Naive thymus-derived CD4-positive, alpha-beta T cell (primary cell): ENCODE data around the gene MRC2. TPM values are rescaled to one million over a fixed set of nuclear protein-coding genes. Genes with fewer than 3 reads are reported as not detected.

Source experiments
- ATAC-seq: fragments of 150-1000 bp; cut with Tn5 transposase; 2 replicates; pipeline ENCODE4 v1.10.0; 2021; ENCODE audit warnings: mild to moderate bottlenecking, moderate library complexity
- CTCF ChIA-PET: fragments of 350-600 bp; sonication (Branson Sonifier 250); formaldehyde crosslinking; loops from one replicate; lab custom pipeline; 2021; ENCODE audit warnings: antibody characterized with exemption; lab: Charles Lee
- POLR2A ChIA-PET: fragments of 350-600 bp; sonication (Branson Sonifier 250); formaldehyde crosslinking; loops from one replicate; lab custom pipeline; 2021; ENCODE audit warnings: antibody characterized with exemption, inconsistent platforms; lab: Charles Lee
- DNase-seq, 9 donors: peaks; one replicate each; pipeline versions ENCODE4 v3.0.0 to v3.0.0-alpha.2; 2020 to 2022; ENCODE audit warnings: mixed read lengths in 1 of 9
- H3K27ac ChIP-seq: one replicate; pipeline ENCODE4 v1.7.0; 2013; ENCODE audit warnings: mild to moderate bottlenecking, low read depth, low read length, moderate library complexity
- H3K27me3 ChIP-seq, 2 donors: one replicate each; pipeline ENCODE4 v1.7.0; 2013; ENCODE audit warnings: low read length in 2 of 2, mild to moderate bottlenecking in 2 of 2, moderate library complexity in 2 of 2; ENCODE audit not compliant: control insufficient read depth in 2 of 2, insufficient read depth in 2 of 2
- H3K36me3 ChIP-seq, 3 experiments: 1 replicate in 2 of 3; 2 replicates in 1 of 3; pipeline ENCODE4 v1.7.0; 2013; ENCODE audit warnings: low read length in 3 of 3, mild to moderate bottlenecking in 3 of 3, moderate library complexity in 1 of 3; ENCODE audit not compliant: insufficient read depth in 3 of 3, control insufficient read depth in 2 of 3
- H3K4me1 ChIP-seq, 2 donors: one replicate each; pipeline ENCODE4 v1.7.0; 2013; ENCODE audit warnings: low read length in 2 of 2, mild to moderate bottlenecking in 2 of 2, moderate library complexity in 1 of 2; ENCODE audit not compliant: control insufficient read depth in 2 of 2, insufficient read depth in 2 of 2
- H3K4me3 ChIP-seq: 2 replicates; pipeline ENCODE4 v1.7.0; 2013; ENCODE audit warnings: mild to moderate bottlenecking, low read length
- H3K9me3 ChIP-seq, 3 experiments: 1 replicate in 2 of 3; 2 replicates in 1 of 3; pipeline ENCODE4 v1.7.0; 2013; ENCODE audit warnings: low read length in 3 of 3; ENCODE audit not compliant: control insufficient read depth in 2 of 3
- H3K27ac Mint-ChIP-seq, 9 donors: one replicate each; pipeline ENCODE4 v1.8.0; 2020 to 2022; ENCODE audit warnings: mixed read lengths in 9 of 9, mild to moderate bottlenecking in 8 of 9, moderate library complexity in 5 of 9, inconsistent platforms in 2 of 9
- H3K27me3 Mint-ChIP-seq, 5 donors: one replicate each; pipeline ENCODE4 v1.8.0; 2021 to 2022; ENCODE audit warnings: mixed read lengths in 5 of 5, mild to moderate bottlenecking in 1 of 5
- H3K36me3 Mint-ChIP-seq, 5 donors: one replicate each; pipeline ENCODE4 v1.8.0; 2020 to 2022; ENCODE audit warnings: mixed read lengths in 5 of 5, mild to moderate bottlenecking in 3 of 5, inconsistent platforms in 1 of 5
- H3K4me1 Mint-ChIP-seq, 7 donors: one replicate each; pipeline ENCODE4 v1.8.0; 2020 to 2022; ENCODE audit warnings: mixed read lengths in 7 of 7, mild to moderate bottlenecking in 3 of 7, inconsistent platforms in 1 of 7
- H3K4me3 Mint-ChIP-seq, 10 donors: one replicate each; pipeline ENCODE4 v1.8.0; 2020 to 2022; ENCODE audit warnings: mild to moderate bottlenecking in 10 of 10, mixed read lengths in 10 of 10, moderate library complexity in 6 of 10, inconsistent platforms in 2 of 10
- H3K9me3 Mint-ChIP-seq, 11 donors: one replicate each; pipeline ENCODE4 v1.8.0; 2020 to 2022; ENCODE audit warnings: mixed read lengths in 11 of 11, mild to moderate bottlenecking in 4 of 11, inconsistent platforms in 1 of 11, moderate library complexity in 1 of 11
- intact Hi-C, 2 donors: fragments of 100-400 bp; cut with micrococcal nuclease; formaldehyde crosslinking; loops; one replicate each; pipeline ENCODE4 v1.15.1; 2023
- polyA plus RNA-seq, 2 donors: library from polyadenylated mRNA; unstranded; fragments of 300-500 nt; fragmentation: Illumina TruSeq; gene quantifications; one replicate each; pipeline ENCODE4 v1.2.3, GENCODE V29; 2021
- total RNA-seq, 6 experiments: library from RNA in 5 of 6; stranded (reverse) in 5 of 6; gene quantifications; 1 replicate in 5 of 6; 2 replicates in 1 of 6; pipeline ENCODE4 v1.2.3 and lab custom pipeline; 2021 to 2026

Gene MRC2
- total and polyA plus RNA-seq, 7 experiments from 2014 or later, result 0.11 to 3.4 (median 2.2) TPM

DNA sequence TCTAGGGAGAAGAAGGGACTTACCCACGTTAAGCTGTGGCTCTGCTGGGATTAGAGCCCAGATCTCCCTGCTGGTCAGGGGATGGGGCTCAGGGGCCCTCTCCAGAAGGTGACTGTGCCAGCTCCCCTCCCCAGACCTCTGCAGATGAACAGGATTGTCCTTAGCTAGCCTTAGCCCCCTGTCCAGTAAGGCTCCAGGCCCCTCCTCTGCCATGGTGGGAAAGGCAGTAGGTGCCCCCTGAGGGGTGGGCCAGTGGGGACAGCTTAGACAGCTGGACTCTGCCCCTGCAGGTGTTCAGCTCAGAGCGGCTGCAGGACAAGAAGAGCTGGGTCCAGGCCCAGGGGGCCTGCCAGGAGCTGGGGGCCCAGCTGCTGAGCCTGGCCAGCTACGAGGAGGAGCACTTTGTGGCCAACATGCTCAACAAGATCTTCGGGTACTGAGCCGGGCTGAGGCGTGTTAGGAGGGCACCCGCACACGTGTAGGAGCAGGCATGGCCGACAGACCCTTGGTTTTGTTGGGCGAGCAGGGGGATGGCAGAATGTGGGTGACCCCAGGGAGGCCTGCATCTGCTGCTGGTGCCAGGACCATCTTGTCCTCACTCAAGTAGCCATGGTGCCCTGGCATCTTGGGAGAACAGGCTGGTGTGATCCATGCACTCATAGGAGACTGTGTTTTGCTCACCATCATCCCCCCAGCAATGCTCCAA, 50.9 kb downstream of the MRC2 start:
- no peak overlapping the region for H3K4me3 Mint-ChIP-seq
- intact Hi-C loops, result no loop called here
- Histone ChIP-seq H3K4me3 (no peak overlapping the region), H3K4me1 (no peaks in the 10 kb centered on the region), H3K27me3 (no peaks in the 10 kb centered on the region), H3K9me3 (no peaks in the 10 kb centered on the region), H3K36me3 (no peaks in the 10 kb centered on the region), H3K27ac (no peak overlapping the region)
- no peaks in the 10 kb centered on the region for H3K36me3 Mint-ChIP-seq
- no peaks in the 10 kb centered on the region for H3K9me3 Mint-ChIP-seq
- H3K27me3 Mint-ChIP-seq, result no peaks in the 10 kb centered on the region
- ATAC-seq (no peak), DNase-seq (no peak)
- no peaks in the 10 kb centered on the region for H3K4me1 Mint-ChIP-seq
- CTCF ChIA-PET, result no interaction called here
- POLR2A ChIA-PET, result no interaction called here
- no peak overlapping the region for H3K27ac Mint-ChIP-seq

DNA sequence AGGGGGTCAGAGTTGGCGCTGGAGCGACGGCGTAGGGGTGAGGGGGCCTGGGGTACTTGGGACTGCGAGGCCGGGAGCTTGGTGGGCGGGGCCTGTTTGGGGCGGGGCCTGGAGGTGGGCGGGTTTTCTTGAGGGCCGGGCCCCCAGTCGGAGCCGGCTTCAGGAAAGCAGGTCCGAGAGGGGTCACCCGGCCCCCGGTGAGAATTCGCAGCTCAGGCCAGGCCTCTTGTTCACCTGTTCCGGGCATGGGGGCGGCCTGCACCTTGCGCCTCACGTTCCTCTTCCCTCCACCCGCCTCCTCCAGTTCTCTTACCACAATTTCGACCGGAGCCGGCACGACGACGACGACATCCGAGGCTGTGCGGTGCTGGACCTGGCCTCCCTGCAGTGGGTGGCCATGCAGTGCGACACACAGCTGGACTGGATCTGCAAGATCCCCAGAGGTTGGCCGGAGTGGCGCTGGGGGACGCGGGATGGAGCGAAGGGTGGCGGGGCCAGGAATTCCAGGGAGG, 52.5 kb downstream of the MRC2 start:
- Mint-ChIP-seq H3K36me3 (no peaks in the 10 kb centered on the region), H3K27ac (no peak overlapping the region), H3K4me3 (no peak overlapping the region), H3K27me3 (peaks cover 0 to 3% (median 0%) of the 10 kb centered on the region in 5 donors), H3K9me3 (no peaks in the 10 kb centered on the region), H3K4me1 (no peaks in the 10 kb centered on the region)
- no peaks in the 10 kb centered on the region for H3K27me3 ChIP-seq
- POLR2A ChIA-PET, result no interaction called here
- CTCF ChIA-PET, result no interaction called here
- no peaks in the 10 kb centered on the region for H3K9me3 ChIP-seq
- ATAC-seq (no peak), DNase-seq (no peak)
- no peaks in the 10 kb centered on the region for H3K36me3 ChIP-seq
- H3K27ac ChIP-seq, result no peak overlapping the region
- intact Hi-C loops, result no loop called here
- no peaks in the 10 kb centered on the region for H3K4me1 ChIP-seq
- no peak overlapping the region for H3K4me3 ChIP-seq

- Mint-ChIP-seq H3K9me3 (no peaks in the 10 kb centered on the region), H3K27me3 (peaks cover 0 to 3% (median 0%) of the 10 kb centered on the region in 5 donors), H3K4me3 (no peak overlapping the region), H3K4me1 (no peaks in the 10 kb centered on the region), H3K27ac (no peak overlapping the region), H3K36me3 (no peaks in the 10 kb centered on the region)
- H3K36me3 ChIP-seq, result no peaks in the 10 kb centered on the region
- no peaks in the 10 kb centered on the region for H3K27me3 ChIP-seq
- intact Hi-C loops, result no loop called here
- ATAC-seq (no peak), DNase-seq (no peak)
- H3K27ac ChIP-seq, result no peak overlapping the region
- no peak overlapping the region for H3K4me3 ChIP-seq
- H3K4me1 ChIP-seq, result no peaks in the 10 kb centered on the region
- POLR2A ChIA-PET, result no interaction called here
- CTCF ChIA-PET, result no interaction called here
- H3K9me3 ChIP-seq, result no peaks in the 10 kb centered on the region
Observed at GRCh38 chr17:62680541-62681052, 53.1 kb downstream of the MRC2 start.

DNA sequence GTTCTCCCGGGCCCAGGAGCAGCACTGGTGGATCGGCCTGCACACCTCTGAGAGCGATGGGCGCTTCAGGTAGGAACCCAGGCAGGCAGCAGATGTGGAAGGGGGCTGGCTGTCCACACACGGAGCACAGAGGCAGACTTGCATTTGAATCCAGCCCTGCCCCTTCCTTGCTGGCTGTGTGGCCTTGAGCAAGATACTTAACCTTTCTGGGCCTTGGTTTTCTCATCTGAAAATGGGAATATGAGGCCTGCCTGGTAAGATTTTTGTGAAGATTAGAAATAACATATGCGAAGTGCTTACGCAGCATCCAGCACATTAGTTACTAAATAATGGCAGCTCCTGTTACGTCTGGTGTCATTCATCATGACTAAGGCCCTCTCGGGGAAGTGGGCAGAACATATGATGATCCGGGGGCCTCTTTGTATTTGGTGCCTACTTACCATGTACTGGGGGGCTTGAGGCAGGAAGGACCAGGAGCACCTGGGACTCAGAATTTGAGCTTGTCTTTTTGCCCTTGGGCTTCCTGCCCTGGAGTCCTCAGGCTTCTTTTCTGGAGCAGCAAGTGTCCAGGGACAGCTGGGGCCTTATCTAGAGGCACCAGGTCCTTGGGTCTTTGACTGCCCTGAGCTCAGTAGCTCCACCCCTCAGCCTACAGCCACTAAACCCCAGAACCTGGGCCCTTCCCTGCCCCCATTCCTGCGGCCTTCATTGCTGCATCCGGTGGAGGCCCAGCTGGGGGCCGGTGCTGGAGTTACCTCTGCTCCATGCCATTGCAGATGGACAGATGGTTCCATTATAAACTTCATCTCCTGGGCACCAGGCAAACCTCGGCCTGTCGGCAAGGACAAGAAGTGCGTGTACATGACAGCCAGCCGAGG, 53.8 kb downstream of the MRC2 start:
- Mint-ChIP-seq H3K27ac (no peak overlapping the region), H3K4me1 (no peaks in the 10 kb centered on the region), H3K27me3 (peaks cover 0 to 3% (median 0%) of the 10 kb centered on the region in 5 donors), H3K9me3 (no peaks in the 10 kb centered on the region), H3K4me3 (no peak overlapping the region), H3K36me3 (no peaks in the 10 kb centered on the region)
- ATAC-seq, result no peak
- Histone ChIP-seq H3K4me1 (no peaks in the 10 kb centered on the region), H3K4me3 (no peak overlapping the region), H3K36me3 (no peaks in the 10 kb centered on the region), H3K27me3 (no peaks in the 10 kb centered on the region), H3K27ac (no peak overlapping the region), H3K9me3 (no peaks in the 10 kb centered on the region)
- CTCF ChIA-PET, result no interaction called here
- DNase-seq, result no peak
- intact Hi-C loops, result no loop called here
- POLR2A ChIA-PET, result no interaction called here

DNA sequence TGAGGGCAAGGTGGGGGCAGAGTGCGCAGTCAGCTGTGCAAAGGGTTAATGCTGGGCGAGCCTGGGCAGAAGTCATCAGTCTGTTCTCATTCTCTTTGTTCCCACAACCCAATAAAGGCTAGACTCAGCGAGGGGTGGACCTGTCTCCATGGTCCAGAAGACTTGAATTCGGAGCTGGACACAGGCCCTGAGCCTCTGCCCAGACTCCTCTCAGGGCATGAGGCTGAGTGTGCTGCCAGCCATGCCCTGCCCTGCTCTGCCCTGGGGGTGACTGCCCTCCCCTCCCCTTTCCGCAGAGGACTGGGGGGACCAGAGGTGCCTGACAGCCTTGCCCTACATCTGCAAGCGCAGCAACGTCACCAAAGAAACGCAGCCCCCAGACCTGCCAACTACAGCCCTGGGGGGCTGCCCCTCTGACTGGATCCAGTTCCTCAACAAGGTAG, 54.5 kb downstream of the MRC2 start:
- Histone ChIP-seq H3K9me3 (no peaks in the 10 kb centered on the region), H3K36me3 (no peaks in the 10 kb centered on the region), H3K4me1 (no peaks in the 10 kb centered on the region), H3K27me3 (no peaks in the 10 kb centered on the region), H3K4me3 (no peak overlapping the region), H3K27ac (no peak overlapping the region)
- CTCF ChIA-PET, result no interaction called here
- peaks cover 0 to 3% (median 0%) of the 10 kb centered on the region in 5 donors for H3K27me3 Mint-ChIP-seq
- H3K27ac Mint-ChIP-seq, result no peak overlapping the region
- POLR2A ChIA-PET, result no interaction called here
- no peaks in the 10 kb centered on the region for H3K9me3 Mint-ChIP-seq
- peaks cover 0 to 4% (median 0%) of the 10 kb centered on the region in 5 donors for H3K36me3 Mint-ChIP-seq
- ATAC-seq (no peak), DNase-seq (no peak)
- H3K4me3 Mint-ChIP-seq, result no peak overlapping the region
- no peaks in the 10 kb centered on the region for H3K4me1 Mint-ChIP-seq
- intact Hi-C loops, result no loop called here

DNA sequence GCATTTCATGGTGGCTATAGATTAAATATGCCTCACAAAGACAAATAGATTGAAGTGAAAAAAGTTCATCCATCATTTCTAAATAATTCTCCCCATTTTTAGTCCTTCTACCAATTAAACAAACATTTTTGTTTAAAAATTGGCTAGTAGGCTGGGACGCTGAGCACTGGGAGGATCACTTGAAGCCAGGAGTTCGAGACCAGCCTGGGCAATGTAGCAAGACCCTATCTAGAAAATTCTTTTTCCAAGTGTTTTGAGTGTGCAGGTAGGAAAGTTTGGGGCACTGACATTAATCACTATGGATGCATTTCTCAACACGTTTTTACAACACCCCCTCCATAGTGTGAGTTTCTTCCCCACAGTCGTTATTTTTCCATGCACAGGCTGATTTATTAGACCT, 56.7 kb downstream of the MRC2 start:
- Histone ChIP-seq H3K4me1 (no peaks in the 10 kb centered on the region), H3K4me3 (no peak overlapping the region), H3K9me3 (no peaks in the 10 kb centered on the region), H3K27ac (no peak overlapping the region), H3K36me3 (no peaks in the 10 kb centered on the region), H3K27me3 (no peaks in the 10 kb centered on the region)
- intact Hi-C loops, result no loop called here
- DNase-seq, result no peak
- ChIA-PET POLR2A (no interaction called here), CTCF (no interaction called here)
- no peak overlapping the region for H3K27ac Mint-ChIP-seq
- peaks cover 0 to 1% (median 0%) of the 10 kb centered on the region in 11 donors for H3K9me3 Mint-ChIP-seq
- peaks cover 0 to 3% (median 0%) of the 10 kb centered on the region in 5 donors for H3K27me3 Mint-ChIP-seq
- H3K4me3 Mint-ChIP-seq, result no peak overlapping the region
- H3K36me3 Mint-ChIP-seq, result peaks cover 0 to 4% (median 0%) of the 10 kb centered on the region in 5 donors
- ATAC-seq, result no peak
- no peaks in the 10 kb centered on the region for H3K4me1 Mint-ChIP-seq
